GM19193 (cell line): Measurements from ENCODE around the gene REPS2.

ENCODE experiments used
- POLR2A ChIP-seq: IDR thresholded peaks from 4 replicates; pipeline ENCODE4 v1.6.1; 2011; ENCODE audit not compliant: insufficient read depth, insufficient read length; ENCODE audit errors: extremely low read depth

REPS2 gene

DNA sequence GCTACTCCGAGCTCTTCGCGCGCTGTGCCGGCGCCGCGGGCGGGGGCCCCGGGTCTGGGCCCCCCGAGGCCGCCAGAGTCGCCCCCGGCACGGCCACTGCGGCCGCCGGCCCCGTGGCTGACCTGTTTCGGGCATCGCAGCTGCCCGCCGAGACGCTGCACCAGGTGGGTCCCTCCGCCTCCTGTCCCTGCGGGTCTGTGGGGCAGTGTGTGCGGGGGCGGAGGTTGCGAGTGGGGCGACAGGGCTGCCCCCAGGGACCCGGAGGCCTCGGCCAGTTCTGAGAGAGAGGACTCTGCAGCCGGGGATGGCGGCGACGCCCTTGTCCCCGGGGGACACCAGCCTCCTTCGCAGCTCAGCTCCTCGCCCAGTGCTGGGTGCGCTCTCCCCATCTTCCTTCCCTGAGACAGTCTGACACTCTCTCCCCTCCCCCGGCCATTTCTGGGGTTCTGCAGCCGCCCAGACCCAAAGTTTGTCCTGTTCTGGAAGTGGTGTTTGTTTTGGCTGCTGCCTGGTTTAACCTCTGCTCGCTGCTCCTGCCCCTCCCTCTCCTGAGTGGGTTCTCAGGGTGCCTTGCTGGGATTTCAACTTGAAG is 609 bp downstream of the REPS2 start:
- no peak for TF ChIP-seq POLR2A

DNA sequence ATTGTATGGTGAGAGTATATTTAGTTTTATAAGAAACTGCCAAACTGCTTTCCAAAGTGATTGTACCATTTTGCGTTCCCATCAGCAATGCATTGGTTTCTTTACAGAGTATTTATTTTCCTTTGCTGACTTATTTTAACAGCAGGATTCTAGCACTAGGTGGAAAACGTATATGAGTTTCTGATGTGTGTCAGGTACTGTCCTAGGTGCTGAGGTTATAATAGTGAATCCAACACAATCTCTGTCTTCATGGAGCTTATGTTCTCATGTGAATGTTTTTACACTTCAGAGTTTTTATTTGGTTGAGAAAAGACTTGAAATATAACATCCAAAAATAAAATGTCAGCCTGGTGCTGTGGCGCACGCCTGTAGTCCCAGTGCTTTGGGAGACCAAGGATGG is 4.0 kb downstream of the REPS2 start:
- no peak for TF ChIP-seq POLR2A

DNA sequence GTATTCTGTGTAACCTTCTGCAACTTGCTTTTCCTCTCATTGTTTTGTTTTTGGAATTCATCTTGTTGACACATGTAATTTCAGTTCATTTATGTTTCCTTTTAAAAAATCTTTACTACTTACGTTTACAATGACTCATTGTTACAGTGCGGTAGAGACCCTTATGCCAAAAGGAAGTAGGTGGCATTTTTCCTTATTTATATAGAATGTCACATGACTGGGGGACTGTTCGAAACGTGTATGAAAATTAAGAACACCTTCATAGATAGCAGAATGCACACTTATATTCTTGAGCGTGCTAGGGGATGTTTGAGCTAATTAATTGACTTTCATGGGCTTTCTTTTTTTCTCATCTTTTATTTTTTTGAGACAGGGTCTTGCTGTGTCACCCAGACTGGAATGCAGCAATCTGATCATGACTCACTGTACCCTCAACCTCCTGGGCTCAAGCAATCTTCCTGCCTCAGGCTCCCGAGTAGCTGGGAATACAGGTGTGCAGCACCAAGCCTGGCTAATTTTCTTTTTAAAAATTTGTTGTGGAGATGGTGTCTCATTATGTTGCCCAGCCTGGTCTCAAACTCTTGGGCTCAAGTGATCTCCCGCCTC is 7.3 kb downstream of the REPS2 start:
- no peak for TF ChIP-seq POLR2A

DNA sequence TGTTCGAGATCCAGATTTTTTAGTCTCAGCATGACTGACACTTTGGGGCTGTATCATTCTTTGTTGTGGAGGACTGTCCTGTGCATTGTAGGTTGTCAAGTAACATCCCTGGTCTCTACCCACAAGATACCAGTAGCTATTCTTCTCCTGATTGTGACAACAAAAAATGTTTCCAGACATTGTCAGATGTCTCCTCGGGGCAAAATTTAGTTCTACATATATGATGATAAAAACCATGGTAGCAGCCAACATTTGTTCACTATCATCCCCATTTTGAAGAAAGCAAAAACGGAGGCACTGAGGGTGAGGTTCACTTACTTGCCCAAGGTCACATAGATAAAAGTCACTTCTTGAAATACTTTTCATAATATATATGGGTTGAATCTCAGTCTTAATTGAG is 11.3 kb downstream of the REPS2 start:
- no peak for TF ChIP-seq POLR2A

DNA sequence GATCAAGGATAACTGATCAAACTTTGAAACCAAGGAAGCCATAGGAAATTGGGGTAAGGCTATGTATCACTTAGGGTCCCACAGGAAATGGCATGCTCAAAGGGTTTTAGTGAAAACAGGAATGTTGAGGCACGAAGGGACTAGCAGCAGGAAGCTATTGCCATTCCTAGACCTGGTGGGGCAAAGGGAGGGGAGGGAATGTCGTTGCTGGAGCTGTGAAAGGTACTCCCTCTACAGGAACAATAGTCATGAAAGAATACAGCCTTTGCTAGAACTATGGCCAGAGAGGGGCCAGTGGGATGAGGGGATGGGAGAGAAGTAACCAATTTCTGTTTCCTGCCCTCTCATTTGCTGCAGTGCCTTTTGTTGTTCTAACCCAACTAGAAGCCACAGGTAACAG is 11.9 kb downstream of the REPS2 start:
- TF ChIP-seq POLR2A = no peak

DNA sequence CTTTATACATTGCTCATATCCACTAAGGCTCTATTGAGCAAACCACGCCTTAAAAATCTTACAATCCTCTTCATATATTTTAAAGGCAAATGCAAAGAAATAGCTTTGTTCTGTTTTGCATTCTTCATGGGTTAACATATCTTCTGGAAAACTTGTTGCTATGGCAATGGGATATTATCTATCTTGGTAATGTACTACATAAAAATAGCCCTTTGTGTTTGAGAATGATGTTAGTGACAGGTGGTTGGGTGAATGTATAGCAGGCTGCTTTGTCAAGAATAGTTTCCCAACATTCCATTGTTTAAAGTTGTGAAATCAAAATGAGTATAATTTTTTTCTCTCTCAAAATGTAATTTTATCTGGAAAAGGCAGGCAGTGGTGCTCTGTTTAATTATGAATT is 16.8 kb downstream of the REPS2 start:
- TF ChIP-seq POLR2A = no peak

DNA sequence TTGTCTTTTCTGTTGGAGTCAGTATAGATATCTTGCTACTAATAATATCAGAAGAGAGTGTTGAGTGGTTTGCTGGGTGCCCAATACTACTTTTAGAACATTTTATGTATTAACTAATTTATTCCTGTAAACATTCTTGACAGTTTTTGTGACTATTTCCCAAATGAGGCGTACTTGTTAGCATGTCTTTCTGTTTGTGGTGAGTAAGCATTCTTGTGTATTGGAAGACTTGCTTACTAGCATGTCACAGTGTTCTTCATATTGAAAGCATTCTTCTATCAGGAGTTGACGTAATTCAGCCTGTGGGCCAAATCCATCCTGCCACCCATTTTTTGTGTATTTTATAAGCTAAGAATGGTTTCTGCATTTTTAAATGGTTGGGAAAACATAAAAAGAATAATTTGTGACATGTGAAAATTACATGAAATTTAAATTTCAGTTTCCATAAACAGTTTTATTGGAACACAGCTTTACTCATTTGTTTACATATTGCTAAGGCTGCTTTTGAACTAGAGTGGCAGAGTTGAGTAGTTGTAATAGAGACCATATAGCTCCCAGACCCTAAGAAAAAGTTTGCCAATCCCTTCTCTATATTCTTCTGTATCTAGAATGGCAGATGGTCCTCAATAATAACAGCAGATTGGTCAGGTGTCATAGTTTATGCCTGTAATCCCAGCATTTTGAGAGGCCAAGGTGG is 20.4 kb downstream of the REPS2 start:
- no peak for TF ChIP-seq POLR2A

DNA sequence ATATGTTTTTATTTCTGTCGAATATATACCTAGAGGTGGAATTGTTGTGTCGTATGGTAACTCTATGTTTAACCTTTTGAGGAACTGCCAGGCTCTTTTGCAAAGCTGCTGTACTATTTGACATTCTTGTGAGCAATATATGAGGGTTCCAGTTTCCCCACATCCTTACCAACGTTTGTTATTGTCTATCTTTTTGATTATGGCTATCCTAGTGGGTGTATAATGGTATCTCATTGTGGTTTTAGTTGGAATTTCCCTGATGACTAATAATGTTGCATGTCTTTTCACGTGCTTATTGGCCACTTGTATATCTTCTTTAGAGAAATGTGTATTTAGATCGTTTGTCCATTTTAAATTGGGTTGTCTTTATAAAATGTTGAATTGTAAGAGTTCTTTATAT is 24.5 kb downstream of the REPS2 start:
- no peak for TF ChIP-seq POLR2A

DNA sequence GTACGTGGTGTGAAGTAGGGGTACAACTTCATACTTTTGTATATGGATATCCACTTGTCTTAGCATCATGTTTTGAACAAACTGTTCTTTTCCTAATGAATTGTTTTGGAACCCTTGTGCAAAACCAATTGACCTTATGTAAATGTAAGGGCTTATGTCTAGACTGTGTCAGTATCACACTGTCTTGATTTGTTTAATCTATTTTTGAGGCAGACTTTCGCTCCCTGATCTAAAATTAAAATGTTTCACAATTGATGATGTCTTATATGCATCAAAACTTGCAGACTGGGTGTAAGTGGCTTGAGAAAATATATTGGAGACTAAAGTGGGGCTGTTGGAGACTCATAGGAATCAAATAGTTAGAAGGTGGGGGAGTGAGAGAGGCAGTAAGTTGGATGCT is 25.2 kb downstream of the REPS2 start:
- TF ChIP-seq POLR2A = no peak

DNA sequence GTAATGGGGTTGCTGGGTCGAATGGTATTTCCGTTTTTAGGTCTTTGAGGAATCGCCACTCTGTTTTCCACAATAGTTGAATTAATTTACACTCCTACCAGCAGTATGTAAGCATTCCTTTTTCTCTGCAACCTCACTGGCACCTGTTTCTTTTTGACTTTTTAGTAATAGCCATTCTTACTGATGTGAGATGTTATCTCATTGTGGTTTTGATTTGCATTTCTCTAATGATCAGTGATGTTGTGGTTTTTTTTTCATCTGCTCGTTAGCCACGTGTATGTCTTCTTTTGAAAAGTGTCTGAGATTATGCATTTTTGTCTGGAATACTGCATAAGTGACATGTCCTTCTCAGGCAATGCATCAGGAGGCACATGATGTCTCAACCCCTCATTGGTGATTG is 28.8 kb downstream of the REPS2 start:
- TF ChIP-seq POLR2A = no peak

DNA sequence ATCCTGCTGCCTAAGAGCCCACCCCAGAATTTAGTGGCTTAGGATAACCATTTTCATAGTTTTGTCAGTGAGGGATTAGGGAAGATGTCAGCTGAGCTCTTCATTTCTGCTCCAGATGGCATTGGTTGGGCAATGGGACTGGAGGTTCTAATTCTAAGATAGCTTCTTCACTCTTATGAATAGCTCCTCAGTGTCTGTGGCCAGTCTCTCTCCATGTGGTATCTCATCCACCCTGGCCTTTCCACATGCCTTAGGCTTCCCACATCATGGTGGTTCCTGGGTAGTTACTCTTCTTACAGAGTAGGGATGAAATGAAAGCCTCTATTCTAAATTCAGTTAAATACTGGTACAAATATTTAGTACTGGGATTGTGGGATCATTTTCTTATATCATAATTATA is 31.3 kb downstream of the REPS2 start:
- no peak for TF ChIP-seq POLR2A

DNA sequence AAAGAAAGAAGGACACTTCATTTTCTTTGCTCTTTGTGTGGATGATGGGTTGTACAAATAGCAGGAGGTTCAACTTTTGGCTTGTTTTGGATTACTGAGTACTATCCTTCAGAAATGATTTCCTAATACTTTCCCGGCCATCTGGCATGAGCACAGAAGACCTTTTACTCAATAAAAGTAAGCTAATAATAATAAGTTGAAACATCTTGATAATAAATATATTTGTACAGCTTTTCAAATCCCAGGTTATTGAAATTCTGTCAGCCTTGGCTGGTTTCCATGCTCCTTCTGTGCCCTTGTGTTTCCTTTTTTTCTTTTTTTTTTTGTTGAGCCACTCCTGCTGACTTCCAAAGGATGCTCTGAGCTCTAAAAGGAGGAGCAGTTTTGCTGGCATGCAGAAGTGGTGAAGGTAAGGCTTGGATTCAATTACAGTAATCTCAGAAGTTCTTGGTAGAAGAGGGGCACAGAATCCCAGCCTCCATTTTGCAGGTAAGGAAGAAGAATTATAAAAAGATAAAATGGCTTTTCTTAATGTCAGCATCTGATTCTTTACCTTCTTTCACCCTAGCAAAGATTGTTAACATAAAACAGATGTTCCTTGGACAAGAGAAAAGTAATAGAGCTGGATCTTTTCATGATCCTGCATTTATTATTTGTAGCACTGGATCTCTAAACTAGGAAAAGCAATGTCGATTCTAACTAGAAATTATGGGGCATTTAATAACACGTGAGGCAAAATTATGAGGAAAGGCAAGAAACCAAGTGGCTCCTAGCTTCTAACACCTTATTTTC is 31.9 kb downstream of the REPS2 start:
- no peak for TF ChIP-seq POLR2A

DNA sequence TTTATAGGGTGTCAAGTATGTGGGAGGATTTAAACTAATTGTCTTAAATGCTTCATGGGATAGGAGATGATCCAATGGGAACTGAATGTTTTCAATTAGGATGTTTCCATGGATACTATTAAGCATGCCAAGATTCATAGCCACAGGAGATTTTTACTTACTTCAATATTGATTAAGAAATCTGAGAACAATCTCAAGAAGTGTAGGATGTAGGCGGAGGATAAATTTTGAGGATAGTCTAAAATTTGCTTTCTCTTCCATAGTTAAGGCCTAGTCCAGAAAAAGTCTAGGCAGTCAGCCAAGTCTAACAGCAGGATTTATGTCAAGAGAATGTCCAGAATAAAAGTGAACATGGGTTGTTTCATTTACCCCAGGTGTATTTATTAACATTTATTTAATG is 32.8 kb downstream of the REPS2 start:
- no peak for TF ChIP-seq POLR2A

DNA sequence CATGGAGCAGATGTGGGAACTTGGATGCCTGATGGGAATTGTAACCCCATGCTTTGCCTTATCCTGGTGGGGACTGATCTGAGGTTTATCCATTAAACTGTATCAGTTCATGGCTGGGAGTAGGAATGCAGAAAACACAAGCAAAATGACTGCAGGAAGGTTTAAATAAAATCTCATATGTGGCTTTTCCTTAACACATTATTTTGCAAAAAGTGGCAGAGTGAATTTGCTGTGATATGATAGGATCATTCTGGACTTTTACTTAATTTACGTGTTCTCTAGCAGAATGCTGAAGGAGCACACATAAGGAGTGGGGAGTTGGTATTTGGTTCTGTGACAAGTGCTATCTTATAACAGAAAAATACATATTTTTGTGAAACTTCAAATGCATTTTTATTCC is 34.8 kb downstream of the REPS2 start:
- no peak for TF ChIP-seq POLR2A

DNA sequence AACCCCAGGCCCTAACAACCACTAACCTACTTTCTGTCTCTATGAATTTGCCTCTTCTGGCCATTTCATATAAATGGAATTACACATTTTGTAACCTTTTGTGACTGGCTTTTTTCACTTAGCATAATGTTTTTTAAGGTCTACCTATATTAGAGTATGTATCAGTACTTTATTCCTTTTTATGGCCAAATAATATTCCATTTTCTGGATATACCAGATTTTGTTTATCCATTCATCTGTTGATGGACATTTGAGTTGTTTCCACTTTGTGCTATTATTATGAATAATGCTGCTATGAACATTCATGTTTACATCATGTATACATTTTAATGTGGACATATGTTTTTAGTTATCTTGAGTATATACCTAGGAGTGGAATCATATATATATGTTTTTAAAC is 35.5 kb downstream of the REPS2 start:
- TF ChIP-seq POLR2A = no peak

DNA sequence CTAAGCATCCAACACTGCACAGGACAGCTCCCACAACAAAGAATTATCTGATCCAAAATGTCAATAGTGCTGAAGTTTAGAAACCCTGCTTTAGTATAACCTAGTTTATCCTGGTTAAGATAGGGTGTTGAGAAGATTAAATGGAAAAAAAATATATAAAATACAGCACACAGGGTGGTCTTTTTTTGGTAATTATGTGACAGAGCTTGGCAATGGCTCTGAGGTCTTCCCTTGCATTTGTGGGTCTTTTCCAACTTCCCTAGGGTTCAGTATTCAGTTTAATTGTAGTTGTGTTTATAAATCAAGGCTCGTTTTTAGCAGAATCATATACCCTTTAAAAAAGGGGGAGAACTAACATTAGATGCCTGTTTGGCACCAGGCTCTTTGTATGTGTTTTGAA is 36.6 kb downstream of the REPS2 start:
- no peak for TF ChIP-seq POLR2A
